ENCODE data around the gene NRF1. TPM values are rescaled to one million over a fixed set of nuclear protein-coding genes. Genes with fewer than 3 reads are reported as not detected.
A peak's percentile ranks its signal among the peaks of the same experiment; 100 is the strongest.
"Not testable (repeated sequence)": the region's sequence is repeated elsewhere in the genome, so short reads cannot be mapped to it uniquely, and the experiment has no call there.

Gene NRF1
- 6.6 and 6.8 TPM in 2 replicates for total RNA-seq

GRCh38 chr7:129611246-129612111 lies at the start of gene NRF1:
TSS of gene NRF1 (plus strand) at chr7:129611720. CDS start at chr7:129657352, 45,632 bp downstream.
- no peak for DNase-seq (ENCODE audit: low read depth)
- peak within 1 kb of the TSS; percentile 86 for H3K4me3 ChIP-seq (ENCODE audit: low read depth, low read length)
- TF ChIP-seq CTCF (conservative IDR thresholded peaks at IDR 0.05; ENCODE audit: low read depth, low read length), result no peak

- not testable (repeated sequence) for H3K4me3 ChIP-seq (ENCODE audit: low read depth, low read length); DNase-seq (ENCODE audit: low read depth)
These were observed 45.2 kb upstream of the NRF1 start for GRCh38 chr7:129566323-129566722.

GRCh38 chr7:129567377-129567776 lies 44.1 kb upstream of the NRF1 start:
- H3K4me3 ChIP-seq (ENCODE audit: low read depth, low read length), result no peak overlapping the region
- no peak for TF ChIP-seq CTCF (conservative IDR thresholded peaks at IDR 0.05; ENCODE audit: low read depth, low read length)
- DNase-seq (ENCODE audit: low read depth), result no peak

- H3K4me3 ChIP-seq (ENCODE audit: low read depth, low read length), result no peak overlapping the region
- TF ChIP-seq CTCF (conservative IDR thresholded peaks at IDR 0.05; ENCODE audit: low read depth, low read length), result no peak
- DNase-seq (ENCODE audit: low read depth), result no peak
These were observed 43.3 kb upstream of the NRF1 start for GRCh38 chr7:129568240-129568639.

GRCh38 chr7:129569326-129569725 lies 42.2 kb upstream of the NRF1 start:
- no peak overlapping the region for H3K4me3 ChIP-seq (ENCODE audit: low read depth, low read length)
- no peak for TF ChIP-seq CTCF (conservative IDR thresholded peaks at IDR 0.05; ENCODE audit: low read depth, low read length)
- no peak for DNase-seq (ENCODE audit: low read depth)

- no peak overlapping the region for H3K4me3 ChIP-seq (ENCODE audit: low read depth, low read length)
- DNase-seq (ENCODE audit: low read depth), result peak; percentile 86
- TF ChIP-seq CTCF (conservative IDR thresholded peaks at IDR 0.05; ENCODE audit: low read depth, low read length), result no peak
These were observed 41.7 kb upstream of the NRF1 start for GRCh38 chr7:129569811-129570215.

GRCh38 chr7:129571201-129571600 lies 40.3 kb upstream of the NRF1 start:
- TF ChIP-seq CTCF (conservative IDR thresholded peaks at IDR 0.05; ENCODE audit: low read depth, low read length), result no peak
- no peak overlapping the region for H3K4me3 ChIP-seq (ENCODE audit: low read depth, low read length)
- no peak for DNase-seq (ENCODE audit: low read depth)
